ENCODE data around the gene PLET1.

Gene PLET1, protein sequence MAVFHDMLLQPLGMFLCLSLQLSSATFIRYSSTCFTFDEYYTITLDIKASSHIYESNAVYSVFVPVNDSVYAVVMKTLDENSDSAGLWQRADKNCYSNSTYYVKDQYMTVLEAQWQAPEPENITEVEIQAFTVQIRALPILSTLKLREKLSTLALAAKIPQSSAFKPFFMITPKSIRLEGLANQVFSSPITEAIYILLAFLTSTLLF

DNA sequence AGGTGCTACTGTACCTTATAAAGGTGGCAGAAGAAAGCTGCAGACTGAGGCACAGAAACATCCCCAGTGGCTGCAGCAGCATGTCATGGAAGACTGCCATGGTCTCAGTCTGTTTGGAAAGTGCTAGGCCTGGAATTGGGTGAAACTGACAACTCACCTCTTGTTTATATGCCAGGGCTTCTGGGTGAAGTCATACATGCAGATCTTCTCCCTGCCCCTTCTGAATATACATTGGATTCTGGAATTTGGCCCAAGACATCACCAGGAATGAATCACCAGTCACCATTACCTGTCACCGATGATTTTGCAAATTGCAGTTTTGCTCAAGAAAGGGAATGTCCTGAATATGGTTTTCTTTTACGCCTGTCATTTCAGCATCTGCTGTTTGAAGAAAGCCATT is at the start of gene PLET1:
Gene PLET1, minus strand, starts transcription at position 371 of the 400 bp plus-strand sequence. Its CDS starts 271 bp downstream, at position 100.
- H3F3A ChIP-seq (ENCODE audit: insufficient read depth): no peaks in the 10 kb centered on the region
- no peaks in the 10 kb centered on the region for H3K36me3 ChIP-seq (ENCODE audit: low read length)
- no peak within 1 kb of the TSS for H2AFZ ChIP-seq (ENCODE audit: low read depth, low read length, severe bottlenecking)
- H3K27ac ChIP-seq (ENCODE audit: low read depth, low read length): no peak within 1 kb of the TSS
- H3K79me2 ChIP-seq (ENCODE audit: insufficient read depth, low read length): no peaks in the 10 kb centered on the region
- no peak within 1 kb of the TSS for H3K9ac ChIP-seq (ENCODE audit: low read length)
- no peaks in the 10 kb centered on the region for H4K20me1 ChIP-seq (ENCODE audit: low read depth, low read length)
- no peak within 1 kb of the TSS for H3K4me2 ChIP-seq (ENCODE audit: low read depth, low read length, poor library complexity, severe bottlenecking)
- TF ChIP-seq EZH2phosphoT487 (conservative IDR thresholded peaks at IDR 0.05; ENCODE audit: low read length): no peak
- TF ChIP-seq, protein P1, sequence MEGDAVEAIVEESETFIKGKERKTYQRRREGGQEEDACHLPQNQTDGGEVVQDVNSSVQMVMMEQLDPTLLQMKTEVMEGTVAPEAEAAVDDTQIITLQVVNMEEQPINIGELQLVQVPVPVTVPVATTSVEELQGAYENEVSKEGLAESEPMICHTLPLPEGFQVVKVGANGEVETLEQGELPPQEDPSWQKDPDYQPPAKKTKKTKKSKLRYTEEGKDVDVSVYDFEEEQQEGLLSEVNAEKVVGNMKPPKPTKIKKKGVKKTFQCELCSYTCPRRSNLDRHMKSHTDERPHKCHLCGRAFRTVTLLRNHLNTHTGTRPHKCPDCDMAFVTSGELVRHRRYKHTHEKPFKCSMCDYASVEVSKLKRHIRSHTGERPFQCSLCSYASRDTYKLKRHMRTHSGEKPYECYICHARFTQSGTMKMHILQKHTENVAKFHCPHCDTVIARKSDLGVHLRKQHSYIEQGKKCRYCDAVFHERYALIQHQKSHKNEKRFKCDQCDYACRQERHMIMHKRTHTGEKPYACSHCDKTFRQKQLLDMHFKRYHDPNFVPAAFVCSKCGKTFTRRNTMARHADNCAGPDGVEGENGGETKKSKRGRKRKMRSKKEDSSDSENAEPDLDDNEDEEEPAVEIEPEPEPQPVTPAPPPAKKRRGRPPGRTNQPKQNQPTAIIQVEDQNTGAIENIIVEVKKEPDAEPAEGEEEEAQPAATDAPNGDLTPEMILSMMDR (IDR thresholded peaks at IDR 0.05; ENCODE audit: insufficient read depth, low read length, poor library complexity, severe bottlenecking): no peak
- H3K9me2 ChIP-seq (replicated peaks; ENCODE audit: insufficient read depth, low read length): no peaks in the 10 kb centered on the region
- no peaks in the 10 kb centered on the region for H3K9me3 ChIP-seq (ENCODE audit: insufficient read depth, low read length)
- H3K4me3 ChIP-seq (ENCODE audit: insufficient read depth, low read length, poor library complexity, severe bottlenecking): no peak within 1 kb of the TSS
- no peaks in the 10 kb centered on the region for H3K27me3 ChIP-seq (ENCODE audit: low read length)

DNA sequence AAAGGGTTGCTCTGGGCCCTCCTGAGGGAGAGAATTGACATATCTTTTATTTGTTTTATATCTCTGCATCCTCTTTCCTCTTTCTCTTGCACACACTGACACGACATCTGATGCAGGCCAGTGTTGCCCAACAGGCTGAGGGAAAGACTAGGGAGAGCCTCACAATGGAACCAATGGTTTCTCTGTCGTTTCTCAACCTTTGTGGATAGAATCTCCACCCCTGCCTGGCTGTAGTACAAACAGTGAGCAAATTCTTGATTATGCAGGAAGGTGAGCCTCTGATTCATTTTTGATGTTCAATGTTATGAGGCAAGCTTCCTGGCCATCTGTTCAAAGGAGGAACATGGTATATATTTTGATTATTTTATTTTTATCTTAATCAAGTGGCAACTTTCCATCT is 49.8 kb upstream of the PLET1 start:
- Histone ChIP-seq H3K9ac (ENCODE audit: low read length) (no peak overlapping the region), H4K20me1 (ENCODE audit: low read depth, low read length) (no peaks in the 10 kb centered on the region), H3K79me2 (ENCODE audit: insufficient read depth, low read length) (no peaks in the 10 kb centered on the region), H2AFZ (ENCODE audit: low read depth, low read length, severe bottlenecking) (no peak overlapping the region), H3K27ac (ENCODE audit: low read depth, low read length) (no peak overlapping the region), H3K4me3 (ENCODE audit: insufficient read depth, low read length, poor library complexity, severe bottlenecking) (no peak overlapping the region), H3K9me2 (replicated peaks; ENCODE audit: insufficient read depth, low read length) (no peaks in the 10 kb centered on the region), H3K27me3 (ENCODE audit: low read length) (no peaks in the 10 kb centered on the region; the same call in 1 of the 2 replicates), H3F3A (ENCODE audit: insufficient read depth) (no peaks in the 10 kb centered on the region), H3K4me2 (ENCODE audit: low read depth, low read length, poor library complexity, severe bottlenecking) (no peak overlapping the region), H3K9me3 (ENCODE audit: insufficient read depth, low read length) (no peaks in the 10 kb centered on the region), H3K36me3 (ENCODE audit: low read length) (no peaks in the 10 kb centered on the region)
- TF ChIP-seq EZH2phosphoT487 (conservative IDR thresholded peaks at IDR 0.05; ENCODE audit: low read length): no peak
- TF ChIP-seq, protein P1 (IDR thresholded peaks at IDR 0.05; ENCODE audit: insufficient read depth, low read length, poor library complexity, severe bottlenecking): no peak

DNA sequence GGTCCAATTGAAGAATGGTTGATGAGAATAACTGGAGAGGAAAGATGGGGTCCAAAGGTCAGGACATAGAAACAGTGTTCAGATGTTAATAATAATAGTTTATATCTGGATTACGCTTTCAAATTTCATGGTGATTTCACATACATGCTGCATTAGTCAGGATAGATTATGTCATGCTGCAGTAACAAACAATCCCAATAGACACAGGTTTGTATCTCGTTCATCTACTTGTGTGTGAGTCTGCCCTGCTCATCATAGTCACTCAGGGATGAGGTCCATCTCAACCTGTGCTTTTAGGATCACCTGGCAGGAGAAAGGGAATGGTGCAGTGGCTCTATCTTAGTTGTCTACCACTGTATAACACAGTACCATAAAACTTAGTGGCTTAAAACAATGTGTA is 48.0 kb upstream of the PLET1 start:
- H2AFZ ChIP-seq (ENCODE audit: low read depth, low read length, severe bottlenecking): no peak overlapping the region
- H3K9me2 ChIP-seq (replicated peaks; ENCODE audit: insufficient read depth, low read length): no peaks in the 10 kb centered on the region
- H3K79me2 ChIP-seq (ENCODE audit: insufficient read depth, low read length): no peaks in the 10 kb centered on the region
- H3K9me3 ChIP-seq (ENCODE audit: insufficient read depth, low read length): no peaks in the 10 kb centered on the region
- no peaks in the 10 kb centered on the region; the same call in 1 of the 2 replicates for H3K27me3 ChIP-seq (ENCODE audit: low read length)
- no peak overlapping the region for H3K4me2 ChIP-seq (ENCODE audit: low read depth, low read length, poor library complexity, severe bottlenecking)
- H3K27ac ChIP-seq (ENCODE audit: low read depth, low read length): no peak overlapping the region
- no peak for TF ChIP-seq EZH2phosphoT487 (conservative IDR thresholded peaks at IDR 0.05; ENCODE audit: low read length)
- TF ChIP-seq, protein P1 (IDR thresholded peaks at IDR 0.05; ENCODE audit: insufficient read depth, low read length, poor library complexity, severe bottlenecking): no peak
- H3K36me3 ChIP-seq (ENCODE audit: low read length): no peaks in the 10 kb centered on the region
- H4K20me1 ChIP-seq (ENCODE audit: low read depth, low read length): no peaks in the 10 kb centered on the region
- H3F3A ChIP-seq (ENCODE audit: insufficient read depth): no peaks in the 10 kb centered on the region
- no peak overlapping the region for H3K4me3 ChIP-seq (ENCODE audit: insufficient read depth, low read length, poor library complexity, severe bottlenecking)
- no peak overlapping the region for H3K9ac ChIP-seq (ENCODE audit: low read length)
